ENCODE measurements around the gene PCSK4. TPM values are rescaled to one million over a fixed set of nuclear protein-coding genes. Genes with fewer than 3 reads are reported as not detected.
"Not testable (repeated sequence)": the region's sequence is repeated elsewhere in the genome, so short reads cannot be mapped to it uniquely, and the experiment has no call there.

PCSK4 gene
- total RNA-seq, 4 donors from 2014 or later = 7.7 to 14.6 (median 12.1) TPM

DNA sequence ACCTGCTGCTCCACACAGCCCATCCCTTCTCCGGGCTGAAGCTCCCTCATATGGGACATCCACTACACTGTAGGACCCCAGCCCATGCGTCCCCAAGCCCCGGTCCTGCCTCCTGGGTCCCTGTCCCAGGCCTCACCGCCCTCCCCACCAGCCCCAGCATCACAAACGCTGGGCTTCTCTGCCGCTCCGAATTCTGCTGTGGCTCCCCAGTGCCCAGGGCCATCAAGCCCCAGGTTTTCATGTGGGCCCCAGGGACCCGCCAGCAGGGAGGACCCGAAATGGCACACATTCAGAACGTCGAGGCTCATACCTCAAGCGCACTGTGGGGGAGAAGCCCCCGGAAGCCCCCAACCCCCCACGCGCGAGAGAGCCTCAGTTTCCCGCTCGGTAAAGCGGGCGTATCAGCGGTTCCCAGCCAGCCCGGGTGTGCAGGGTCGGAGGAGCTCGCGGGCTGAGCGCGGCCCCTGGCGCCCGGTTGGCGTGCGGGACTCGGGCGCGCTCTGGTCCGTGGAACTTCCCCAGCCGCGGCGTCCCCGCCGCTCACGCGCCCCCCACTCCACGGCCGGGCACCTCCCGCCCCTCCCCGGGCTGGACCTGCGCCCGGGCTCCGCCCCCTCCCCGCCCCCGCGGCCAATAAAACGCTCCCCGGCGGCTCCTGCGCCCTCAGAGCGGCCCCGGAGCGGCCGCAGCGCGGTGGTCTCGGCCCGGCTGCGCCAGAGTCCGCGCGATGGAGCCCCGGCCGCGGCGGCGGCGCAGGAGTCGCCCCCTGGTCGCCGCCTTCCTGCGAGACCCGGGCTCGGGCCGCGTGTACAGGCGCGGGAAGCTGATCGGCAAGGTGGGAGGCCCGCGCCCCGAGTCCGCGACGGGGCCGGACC lies 33.5 kb upstream of the PCSK4 start, which contains the start of gene PLK5:
PLK5 (plus strand) TSS at position 666 of the 875 bp plus-strand sequence. CDS start 2,920 bp downstream, outside the sequence.
- no peak for TF ChIP-seq POLR2A (IDR thresholded peaks at IDR 0.05)
- TF ChIP-seq, protein P1, sequence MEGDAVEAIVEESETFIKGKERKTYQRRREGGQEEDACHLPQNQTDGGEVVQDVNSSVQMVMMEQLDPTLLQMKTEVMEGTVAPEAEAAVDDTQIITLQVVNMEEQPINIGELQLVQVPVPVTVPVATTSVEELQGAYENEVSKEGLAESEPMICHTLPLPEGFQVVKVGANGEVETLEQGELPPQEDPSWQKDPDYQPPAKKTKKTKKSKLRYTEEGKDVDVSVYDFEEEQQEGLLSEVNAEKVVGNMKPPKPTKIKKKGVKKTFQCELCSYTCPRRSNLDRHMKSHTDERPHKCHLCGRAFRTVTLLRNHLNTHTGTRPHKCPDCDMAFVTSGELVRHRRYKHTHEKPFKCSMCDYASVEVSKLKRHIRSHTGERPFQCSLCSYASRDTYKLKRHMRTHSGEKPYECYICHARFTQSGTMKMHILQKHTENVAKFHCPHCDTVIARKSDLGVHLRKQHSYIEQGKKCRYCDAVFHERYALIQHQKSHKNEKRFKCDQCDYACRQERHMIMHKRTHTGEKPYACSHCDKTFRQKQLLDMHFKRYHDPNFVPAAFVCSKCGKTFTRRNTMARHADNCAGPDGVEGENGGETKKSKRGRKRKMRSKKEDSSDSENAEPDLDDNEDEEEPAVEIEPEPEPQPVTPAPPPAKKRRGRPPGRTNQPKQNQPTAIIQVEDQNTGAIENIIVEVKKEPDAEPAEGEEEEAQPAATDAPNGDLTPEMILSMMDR (IDR thresholded peaks at IDR 0.05) = peak in 1 of 6 experiments; percentile 13
- Histone ChIP-seq H3K9me3 (no peaks in the 10 kb centered on the region), H3K27me3 (peaks cover 0 to 28% of the 10 kb centered on the region in 2 donors), H3K4me3 (peak within 1 kb of the TSS in 2 of 4 donors; percentile 26 to 34), H3K27ac (no peak within 1 kb of the TSS), H3K36me3 (no peaks in the 10 kb centered on the region), H3K4me1 (peaks cover 0 to 7% (median 3%) of the 10 kb centered on the region in 4 donors)
- no peak for DNase-seq

DNA sequence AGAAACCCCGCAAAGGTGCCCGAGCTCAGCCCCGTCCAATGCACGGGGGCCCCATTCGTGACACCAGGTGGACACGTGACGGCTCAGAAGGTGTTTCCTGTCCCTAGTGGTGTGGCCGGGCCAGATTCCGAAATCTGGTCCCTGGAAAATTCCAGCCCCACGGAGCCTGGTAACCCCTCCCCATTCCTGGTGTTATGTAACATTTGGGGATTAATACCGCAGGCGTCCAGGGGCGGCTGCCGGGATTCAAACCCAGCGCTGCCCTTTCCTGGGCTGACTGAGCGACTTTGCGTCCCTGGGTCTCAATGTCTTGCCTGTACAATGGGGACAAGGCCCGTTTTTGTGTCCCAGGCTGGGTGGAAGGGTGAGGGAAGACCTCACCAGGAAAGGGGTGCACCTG lies 32.7 kb upstream of the PCSK4 start:
- TF ChIP-seq, protein P1 (IDR thresholded peaks at IDR 0.05) = no peak
- no peak for TF ChIP-seq POLR2A (IDR thresholded peaks at IDR 0.05)
- H3K27ac ChIP-seq = no peak overlapping the region
- H3K36me3 ChIP-seq = no peaks in the 10 kb centered on the region
- H3K4me3 ChIP-seq = no peak overlapping the region
- no peak for DNase-seq
- no peaks in the 10 kb centered on the region for H3K9me3 ChIP-seq
- H3K4me1 ChIP-seq = peaks cover 0 to 7% (median 3%) of the 10 kb centered on the region in 4 donors
- peaks cover 0 to 28% of the 10 kb centered on the region in 2 donors for H3K27me3 ChIP-seq

DNA sequence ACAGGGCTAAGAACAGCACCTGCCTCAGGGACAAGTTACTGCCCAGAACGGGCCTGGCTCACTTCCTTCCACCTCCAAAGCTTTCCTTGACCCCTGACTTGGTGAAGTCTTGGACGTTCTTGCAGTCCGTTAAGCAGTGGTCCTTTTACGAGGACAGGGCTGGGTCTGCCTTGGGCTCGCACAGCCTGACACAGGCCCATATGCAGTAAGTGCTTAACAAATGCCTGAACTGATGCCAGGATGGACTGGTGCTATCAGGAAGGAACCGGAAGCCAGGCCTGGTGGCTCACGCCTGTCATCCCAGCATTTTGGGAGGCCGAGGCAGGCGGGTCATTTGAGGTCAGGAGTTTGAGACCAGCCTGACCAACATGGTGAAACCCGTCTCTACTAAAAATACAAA lies 31.9 kb upstream of the PCSK4 start:
- no peak for TF ChIP-seq POLR2A (IDR thresholded peaks at IDR 0.05)
- TF ChIP-seq, protein P1 (IDR thresholded peaks at IDR 0.05) = no peak
- Histone ChIP-seq H3K4me3 (no peak overlapping the region), H3K27ac (peak overlapping the region in 1 of 4 donors; percentile 9), H3K4me1 (peaks cover 0 to 7% (median 3%) of the 10 kb centered on the region in 4 donors), H3K27me3 (peaks cover 0 to 28% of the 10 kb centered on the region in 2 donors), H3K9me3 (no peaks in the 10 kb centered on the region), H3K36me3 (no peaks in the 10 kb centered on the region)
- no peak for DNase-seq

DNA sequence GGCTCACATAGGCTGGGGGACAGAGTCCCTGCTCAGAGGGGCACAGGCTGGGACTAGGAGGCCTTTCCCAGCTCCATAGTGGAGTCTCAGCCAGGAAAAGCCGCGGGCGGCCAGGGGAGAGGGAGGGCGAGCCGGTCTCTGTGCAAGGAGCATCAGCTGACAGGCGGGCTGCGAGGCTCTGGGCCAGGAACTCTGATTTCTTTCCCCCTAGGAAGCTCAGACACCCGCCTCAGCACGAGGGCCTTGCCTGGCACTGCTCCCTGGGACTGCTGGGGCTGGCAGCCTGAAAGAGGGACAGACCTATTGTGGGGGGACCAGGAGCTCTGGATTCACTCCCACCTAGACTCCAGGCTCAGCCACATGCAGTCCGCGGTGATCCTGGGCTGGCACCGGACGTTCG lies 31.5 kb upstream of the PCSK4 start:
- DNase-seq = no peak
- peak overlapping the region in 1 of 4 donors; percentile 9 for H3K27ac ChIP-seq
- TF ChIP-seq, protein P1 (IDR thresholded peaks at IDR 0.05) = no peak
- no peak for TF ChIP-seq POLR2A (IDR thresholded peaks at IDR 0.05)
- H3K27me3 ChIP-seq = peaks cover 0 to 28% of the 10 kb centered on the region in 2 donors
- no peak overlapping the region for H3K4me3 ChIP-seq
- peaks cover 0 to 7% (median 3%) of the 10 kb centered on the region in 4 donors for H3K4me1 ChIP-seq
- no peaks in the 10 kb centered on the region for H3K9me3 ChIP-seq
- H3K36me3 ChIP-seq = no peaks in the 10 kb centered on the region

DNA sequence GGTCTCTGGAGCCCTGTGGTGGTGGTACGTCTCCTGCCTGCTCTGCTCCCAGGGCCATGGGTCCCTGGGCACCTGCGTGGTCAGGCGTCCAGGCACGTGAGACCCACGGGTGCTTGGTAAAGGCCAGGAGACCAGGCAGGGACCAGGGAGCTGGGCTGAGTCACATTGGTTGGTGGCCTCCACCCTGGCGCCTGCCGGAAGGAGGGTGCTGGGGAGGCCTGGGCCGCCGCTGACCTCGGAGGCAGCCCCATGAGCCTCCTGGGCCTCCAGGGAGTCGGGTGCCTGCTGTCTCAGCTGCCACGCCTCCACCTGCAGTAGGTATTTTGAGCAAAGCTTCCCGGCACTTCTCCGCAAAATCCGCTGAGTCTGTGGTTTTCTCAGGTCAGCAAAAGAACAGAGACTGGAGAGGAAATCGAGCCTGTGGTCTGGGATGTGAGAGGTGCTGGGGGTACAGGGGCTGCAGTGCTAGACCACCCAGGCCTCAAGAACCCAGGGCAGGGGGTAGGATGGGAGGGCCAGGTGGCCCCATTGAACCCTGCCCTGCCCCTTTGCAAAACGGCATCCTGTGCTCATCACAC lies 30.1 kb upstream of the PCSK4 start:
- H3K27ac ChIP-seq = no peak overlapping the region
- no peak for DNase-seq
- peaks cover 0 to 22% of the 10 kb centered on the region in 2 donors for H3K27me3 ChIP-seq
- no peak overlapping the region for H3K4me3 ChIP-seq
- TF ChIP-seq, protein P1 (IDR thresholded peaks at IDR 0.05) = no peak
- no peak for TF ChIP-seq POLR2A (IDR thresholded peaks at IDR 0.05)
- peaks cover 0 to 7% (median 3%) of the 10 kb centered on the region in 4 donors for H3K4me1 ChIP-seq
- no peaks in the 10 kb centered on the region for H3K36me3 ChIP-seq
- no peaks in the 10 kb centered on the region for H3K9me3 ChIP-seq

DNA sequence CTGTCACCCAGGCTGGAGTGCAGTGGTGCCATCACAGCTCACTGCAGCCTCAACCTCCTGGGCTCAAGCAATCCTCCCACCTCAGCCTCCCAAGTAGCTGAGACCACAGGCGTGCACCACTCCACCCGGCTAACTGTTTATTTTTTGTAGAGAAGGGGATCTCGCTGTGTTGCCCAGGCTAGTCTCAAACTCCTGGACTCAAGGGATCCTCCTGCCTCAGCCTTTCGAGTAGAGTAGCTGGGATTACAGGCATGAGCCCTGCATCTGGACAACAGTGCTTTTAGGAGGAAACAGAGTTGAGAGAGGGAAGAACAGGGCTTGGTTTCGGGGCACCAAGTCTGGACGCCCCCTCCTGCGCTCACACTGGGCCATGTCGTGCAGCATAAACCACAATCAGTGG lies 29.7 kb upstream of the PCSK4 start:
- peaks cover 0 to 17% of the 10 kb centered on the region in 2 donors for H3K27me3 ChIP-seq
- not testable (repeated sequence) for DNase-seq, H3K4me1 ChIP-seq, H3K27ac ChIP-seq, H3K36me3 ChIP-seq, H3K9me3 ChIP-seq, H3K4me3 ChIP-seq

All from Peyer's patch (tissue), 4 donors.